H9 (cell line): ENCODE measurements around the gene DYRK1A. TPM values are rescaled to one million over a fixed set of nuclear protein-coding genes. Genes with fewer than 3 reads are reported as not detected.
A peak's percentile ranks its signal among the peaks of the same experiment; 100 is the strongest.

ENCODE experiments used
- DNase-seq: peaks from one replicate; pipeline ENCODE4 v3.0.0-alpha.2; 2017
- H2AFZ ChIP-seq: one replicate; pipeline ENCODE4 v1.6.1; 2013; ENCODE audit warnings: mild to moderate bottlenecking, low read length, control low read depth, moderate library complexity
- H2AK5ac ChIP-seq: 2 replicates; pipeline ENCODE4 v1.6.1; 2013; ENCODE audit warnings: low read length, control low read depth, mixed read lengths; ENCODE audit not compliant: insufficient read length
- H2BK120ac ChIP-seq: one replicate; pipeline ENCODE4 v1.6.1; 2013; ENCODE audit warnings: low read depth, mild to moderate bottlenecking, low read length, control low read depth, inconsistent platforms; ENCODE audit not compliant: poor library complexity, severe bottlenecking
- H2BK12ac ChIP-seq: 2 replicates; pipeline ENCODE4 v1.6.1; 2013; ENCODE audit warnings: low read length, control low read depth, mixed read lengths, low read depth; ENCODE audit not compliant: insufficient read length
- H2BK15ac ChIP-seq: 2 replicates; pipeline ENCODE4 v1.6.1; 2013; ENCODE audit warnings: low read depth, low read length, control low read depth
- H2BK20ac ChIP-seq: one replicate; pipeline ENCODE4 v1.6.1; 2013; ENCODE audit warnings: low read depth, mild to moderate bottlenecking, low read length, control low read depth, inconsistent platforms; ENCODE audit not compliant: poor library complexity, severe bottlenecking
- H2BK5ac ChIP-seq: 2 replicates; pipeline ENCODE4 v1.6.1; 2013; ENCODE audit warnings: low read length, control low read depth, mixed read lengths; ENCODE audit not compliant: insufficient read length
- H3K14ac ChIP-seq: 2 replicates; pipeline ENCODE4 v1.6.1; 2013; ENCODE audit warnings: low read length, control low read depth; ENCODE audit not compliant: insufficient read depth
- H3K18ac ChIP-seq: 2 replicates; pipeline ENCODE4 v1.6.1; 2013; ENCODE audit warnings: low read depth, mild to moderate bottlenecking, mixed read lengths, low read length, control low read depth; ENCODE audit not compliant: insufficient read length
- H3K23ac ChIP-seq: 2 replicates; pipeline ENCODE4 v1.6.1; 2013; ENCODE audit warnings: low read length, control low read depth, mixed read lengths, low read depth; ENCODE audit not compliant: insufficient read length
- H3K23me2 ChIP-seq: 2 replicates; pipeline ENCODE4 v1.6.1; 2013; ENCODE audit warnings: low read depth, mild to moderate bottlenecking, mixed read lengths, low read length, control low read depth; ENCODE audit not compliant: insufficient read length, poor library complexity, severe bottlenecking
- H3K27ac ChIP-seq: 2 replicates; pipeline ENCODE4 v1.5.1; 2013; ENCODE audit warnings: low read length, control low read depth, mixed read lengths, low read depth; ENCODE audit not compliant: insufficient read length
- H3K27me3 ChIP-seq: 2 replicates; pipeline ENCODE4 v1.6.1; 2013; ENCODE audit warnings: low read length, control low read depth, inconsistent platforms; ENCODE audit not compliant: insufficient read depth
- H3K4ac ChIP-seq: 2 replicates; pipeline ENCODE4 v1.6.1; 2013; ENCODE audit warnings: low read depth, mild to moderate bottlenecking, control low read depth, inconsistent platforms, low read length, moderate library complexity
- H3K4me1 ChIP-seq: 2 replicates; pipeline ENCODE4 v1.6.1; 2013; ENCODE audit warnings: low read length, control low read depth, inconsistent platforms; ENCODE audit not compliant: insufficient read depth
- H3K4me2 ChIP-seq: 2 replicates; pipeline ENCODE4 v1.6.1; 2013; ENCODE audit warnings: low read length, control low read depth, mixed read lengths; ENCODE audit not compliant: insufficient read length, insufficient read depth
- H3K56ac ChIP-seq: 2 replicates; pipeline ENCODE4 v1.6.1; 2013; ENCODE audit warnings: low read depth, mild to moderate bottlenecking, mixed read lengths, low read length, control low read depth; ENCODE audit not compliant: insufficient read length
- H3K79me1 ChIP-seq: 2 replicates; pipeline ENCODE4 v1.6.1; 2013; ENCODE audit warnings: low read depth, mild to moderate bottlenecking, moderate library complexity, low read length, control low read depth, inconsistent platforms; ENCODE audit not compliant: insufficient read depth, poor library complexity, severe bottlenecking
- H3K79me2 ChIP-seq: 2 replicates; pipeline ENCODE4 v1.6.1; 2013; ENCODE audit warnings: low read length, control low read depth, inconsistent platforms; ENCODE audit not compliant: insufficient read depth
- H3K9ac ChIP-seq: 2 replicates; pipeline ENCODE4 v1.6.1; 2013; ENCODE audit warnings: low read length, control low read depth, mixed read lengths; ENCODE audit not compliant: insufficient read length; ENCODE audit errors: extremely low read depth
- H3K9me3 ChIP-seq: one replicate; pipeline ENCODE4 v1.6.1; 2013; ENCODE audit warnings: low read depth, low read length, inconsistent platforms; ENCODE audit not compliant: control insufficient read depth
- H3T11ph ChIP-seq: one replicate; pipeline ENCODE4 v1.6.1; 2013; ENCODE audit warnings: mild to moderate bottlenecking, low read length, control low read depth, inconsistent platforms
- H4K20me1 ChIP-seq: one replicate; pipeline ENCODE4 v1.6.1; 2013; ENCODE audit not compliant: control insufficient read depth, insufficient read length, insufficient read depth
- H4K5ac ChIP-seq: 2 replicates; pipeline ENCODE4 v1.6.1; 2013; ENCODE audit warnings: low read depth, mild to moderate bottlenecking, mixed read lengths, low read length, control low read depth; ENCODE audit not compliant: insufficient read length
- H4K8ac ChIP-seq: replicated peaks from 2 replicates; pipeline ENCODE4 v1.6.1; 2013; ENCODE audit warnings: low read length, control low read depth, mixed read lengths, low read depth; ENCODE audit not compliant: insufficient read length
- H4K91ac ChIP-seq: 2 replicates; pipeline ENCODE4 v1.6.1; 2013; ENCODE audit warnings: low read depth, mild to moderate bottlenecking, moderate library complexity, mixed read lengths, low read length, control low read depth; ENCODE audit not compliant: insufficient read length
- H3K27ac Mint-ChIP-seq, 3 experiments: 2 replicates in 2 of 3; 3 replicates in 1 of 3; pipeline ENCODE4 v1.8.0; 2020 to 2021; ENCODE audit warnings: mixed read lengths in 3 of 3, mild to moderate bottlenecking in 1 of 3, moderate library complexity in 1 of 3
- H3K27me3 Mint-ChIP-seq: 2 replicates; pipeline ENCODE4 v1.8.0; 2021; ENCODE audit warnings: low read depth, mild to moderate bottlenecking, moderate library complexity, mixed read lengths
- H3K36me3 Mint-ChIP-seq, 3 experiments: 2 replicates in 2 of 3; 3 replicates in 1 of 3; pipeline ENCODE4 v1.8.0; 2020 to 2021; ENCODE audit warnings: low read depth in 3 of 3, mixed read lengths in 3 of 3; ENCODE audit not compliant: insufficient read depth in 1 of 3
- H3K4me1 Mint-ChIP-seq, 2 experiments: 2 replicates each; pipeline ENCODE4 v1.8.0; 2020; ENCODE audit warnings: mixed read lengths in 2 of 2
- H3K4me3 Mint-ChIP-seq, 2 experiments: 2 replicates in 1 of 2; 3 replicates in 1 of 2; pipeline ENCODE4 v1.8.0; 2020 to 2021; ENCODE audit warnings: mild to moderate bottlenecking in 2 of 2, mixed read lengths in 2 of 2, moderate library complexity in 1 of 2
- H3K9me3 Mint-ChIP-seq, 2 experiments: 2 replicates in 1 of 2; 3 replicates in 1 of 2; pipeline ENCODE4 v1.8.0; 2020; ENCODE audit warnings: mild to moderate bottlenecking in 2 of 2, mixed read lengths in 2 of 2, moderate library complexity in 1 of 2
- WGBS: extraction: QIAGEN DNeasy Blood & Tissue Kit; methylation state at CpG from one replicate; pipeline ENCODE4 v1.1.7; 2013; ENCODE audit warnings: missing lambda C conversion rate, low lambda C conversion rate, mixed read lengths; ENCODE audit not compliant: insufficient read length; ENCODE audit errors: extremely low coverage; 5-methylcytosine and 5-hydroxymethylcytosine counted together
- total RNA-seq: library from RNA; stranded (reverse); gene quantifications from 2 replicates; pipeline ENCODE4 v1.2.1, GENCODE V29; 2021
- TF ChIP-seq, protein P1 (sequence below): fragments of 200-600 bp; sonication (generic); conservative IDR thresholded peaks from 3 replicates; pipeline ENCODE4 v1.8.0; 2021; ENCODE audit warnings: antibody characterized with exemption, mild to moderate bottlenecking

The DYRK1A gene
- total RNA-seq, 1 experiment from 2014 or later: 73.6 TPM

- no peak overlapping the region for H2AFZ ChIP-seq
- no peaks in the 10 kb centered on the region for H3K27me3 ChIP-seq
- no peak overlapping the region for H2BK15ac ChIP-seq
- TF ChIP-seq, protein P1, sequence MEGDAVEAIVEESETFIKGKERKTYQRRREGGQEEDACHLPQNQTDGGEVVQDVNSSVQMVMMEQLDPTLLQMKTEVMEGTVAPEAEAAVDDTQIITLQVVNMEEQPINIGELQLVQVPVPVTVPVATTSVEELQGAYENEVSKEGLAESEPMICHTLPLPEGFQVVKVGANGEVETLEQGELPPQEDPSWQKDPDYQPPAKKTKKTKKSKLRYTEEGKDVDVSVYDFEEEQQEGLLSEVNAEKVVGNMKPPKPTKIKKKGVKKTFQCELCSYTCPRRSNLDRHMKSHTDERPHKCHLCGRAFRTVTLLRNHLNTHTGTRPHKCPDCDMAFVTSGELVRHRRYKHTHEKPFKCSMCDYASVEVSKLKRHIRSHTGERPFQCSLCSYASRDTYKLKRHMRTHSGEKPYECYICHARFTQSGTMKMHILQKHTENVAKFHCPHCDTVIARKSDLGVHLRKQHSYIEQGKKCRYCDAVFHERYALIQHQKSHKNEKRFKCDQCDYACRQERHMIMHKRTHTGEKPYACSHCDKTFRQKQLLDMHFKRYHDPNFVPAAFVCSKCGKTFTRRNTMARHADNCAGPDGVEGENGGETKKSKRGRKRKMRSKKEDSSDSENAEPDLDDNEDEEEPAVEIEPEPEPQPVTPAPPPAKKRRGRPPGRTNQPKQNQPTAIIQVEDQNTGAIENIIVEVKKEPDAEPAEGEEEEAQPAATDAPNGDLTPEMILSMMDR: no peak
- 0 out of 7 replicates have a peak overlapping the region, but pooled peaks of 1 of the 3 experiments have one; percentile 37 for H3K27ac Mint-ChIP-seq
- no peaks in the 10 kb centered on the region for H4K20me1 ChIP-seq
- no peak overlapping the region for H2BK120ac ChIP-seq
- no peak overlapping the region for H4K8ac ChIP-seq
- no peaks in the 10 kb centered on the region for H3K23me2 ChIP-seq
- H3K4me1 Mint-ChIP-seq: peaks cover 5 to 13% of the 10 kb centered on the region in 2 experiments; a peak in 3 of 4 replicates
- no peaks in the 10 kb centered on the region for H3K79me1 ChIP-seq
- H4K5ac ChIP-seq: no peak overlapping the region
- no peak overlapping the region for H3K56ac ChIP-seq
- no peak overlapping the region for H3K4me2 ChIP-seq
- no peak overlapping the region for H2BK12ac ChIP-seq
- no peak overlapping the region for H4K91ac ChIP-seq
- no peaks in the 10 kb centered on the region for H3K27me3 Mint-ChIP-seq
- H3K27ac ChIP-seq: no peak overlapping the region
- no peak overlapping the region for H2BK20ac ChIP-seq
- no peak overlapping the region for H2BK5ac ChIP-seq
- DNase-seq: no peak
- no peaks in the 10 kb centered on the region; the same call in 1 of the 2 replicates for H3K4me1 ChIP-seq
- H3K23ac ChIP-seq: no peak overlapping the region
- H3K9ac ChIP-seq: no peak overlapping the region
- H3K79me2 ChIP-seq: no peaks in the 10 kb centered on the region
- H3K36me3 Mint-ChIP-seq: no peaks in the 10 kb centered on the region
- H3K9me3 ChIP-seq: no peaks in the 10 kb centered on the region
- no peak overlapping the region for H3T11ph ChIP-seq
- no peak overlapping the region for H3K18ac ChIP-seq
- no CpG with 5 or more reads among the region's 2 CpGs for WGBS
- H3K4ac ChIP-seq: no peak overlapping the region
- H3K14ac ChIP-seq: no peak overlapping the region
- H2AK5ac ChIP-seq: no peak overlapping the region
- no peak overlapping the region for H3K4me3 Mint-ChIP-seq
- H3K9me3 Mint-ChIP-seq: no peaks in the 10 kb centered on the region; a peak in 1 of 5 replicates
Measured at GRCh38 chr21:37547615-37548200, 181.1 kb downstream of the DYRK1A start.
